Progenitor cell of endocrine pancreas (in vitro differentiated cells): ENCODE measurements around the gene CLHC1. TPM values are rescaled to one million over a fixed set of nuclear protein-coding genes. Genes with fewer than 3 reads are reported as not detected.

Experiments used
- DNase-seq: peaks from one replicate; pipeline ENCODE4 v3.0.0; 2021; ENCODE audit warnings: low spot score; ENCODE audit not compliant: unreplicated experiment
- H3K27ac Mint-ChIP-seq: 2 replicates; pipeline ENCODE4 v1.8.0; 2021; ENCODE audit warnings: mild to moderate bottlenecking, moderate library complexity, mixed read lengths
- H3K27me3 Mint-ChIP-seq: 2 replicates; pipeline ENCODE4 v1.8.0; 2021; ENCODE audit warnings: mixed read lengths
- H3K36me3 Mint-ChIP-seq: 2 replicates; pipeline ENCODE4 v1.8.0; 2022; ENCODE audit warnings: mixed read lengths; ENCODE audit not compliant: insufficient read depth
- H3K4me1 Mint-ChIP-seq: 2 replicates; pipeline ENCODE4 v1.8.0; 2021; ENCODE audit warnings: low read depth, mixed read lengths
- H3K4me3 Mint-ChIP-seq: 2 replicates; pipeline ENCODE4 v1.8.0; 2021; ENCODE audit warnings: low read depth, mild to moderate bottlenecking, moderate library complexity, mixed read lengths
- H3K9me3 Mint-ChIP-seq: 2 replicates; pipeline ENCODE4 v1.8.0; 2021; ENCODE audit warnings: low read depth, mixed read lengths
- CTCF ChIP-seq: fragments of 200-600 bp; sonication (generic); IDR thresholded peaks from one replicate; pipeline ENCODE4 v1.5.0; 2021; ENCODE audit warnings: antibody characterized with exemption, mild to moderate bottlenecking; ENCODE audit not compliant: unreplicated experiment
- total RNA-seq: library from RNA; stranded (reverse); gene quantifications from 2 replicates; pipeline ENCODE4 v1.2.1, GENCODE V29; 2021

The CLHC1 gene
- total RNA-seq, 1 donor from 2014 or later: 43.9 TPM

DNA sequence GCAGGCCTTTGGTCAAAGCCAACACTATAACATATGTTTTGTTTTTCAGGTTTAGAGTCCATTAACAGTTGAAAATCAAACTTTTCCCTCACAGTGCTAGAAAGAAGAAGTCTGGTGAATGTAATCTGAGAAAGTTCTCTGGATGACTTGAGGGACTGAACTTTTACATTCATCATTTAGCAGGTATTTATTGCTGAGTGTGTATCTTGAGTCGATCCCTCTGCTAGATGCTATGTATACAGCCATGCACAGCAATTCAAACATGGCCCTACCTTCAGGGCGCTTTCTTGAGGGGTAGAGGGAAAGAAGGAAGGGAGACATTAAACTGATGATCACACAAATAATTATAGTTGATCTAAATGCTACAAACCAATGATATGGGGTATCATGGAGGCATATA lies 89.6 kb downstream of the CLHC1 start:
- no peak for TF ChIP-seq CTCF
- no peak for DNase-seq
- Mint-ChIP-seq H3K36me3 (no peaks in the 10 kb centered on the region), H3K9me3 (no peaks in the 10 kb centered on the region), H3K27me3 (no peaks in the 10 kb centered on the region), H3K4me1 (peaks cover 26% of the 10 kb centered on the region), H3K4me3 (no peak overlapping the region), H3K27ac (no peak overlapping the region)

GRCh38 chr2:55141572-55142413 lies 90.3 kb downstream of the CLHC1 start:
- H3K4me3 Mint-ChIP-seq: no peak overlapping the region
- H3K27ac Mint-ChIP-seq: no peak overlapping the region
- TF ChIP-seq CTCF: no peak
- peaks cover 31% of the 10 kb centered on the region for H3K4me1 Mint-ChIP-seq
- no peaks in the 10 kb centered on the region for H3K36me3 Mint-ChIP-seq
- no peaks in the 10 kb centered on the region for H3K27me3 Mint-ChIP-seq
- H3K9me3 Mint-ChIP-seq: no peaks in the 10 kb centered on the region
- no peak for DNase-seq

- Mint-ChIP-seq H3K27ac (no peak overlapping the region), H3K36me3 (no peaks in the 10 kb centered on the region), H3K9me3 (no peaks in the 10 kb centered on the region), H3K4me3 (no peak overlapping the region), H3K4me1 (peaks cover 35% of the 10 kb centered on the region), H3K27me3 (no peaks in the 10 kb centered on the region)
- DNase-seq: no peak
- TF ChIP-seq CTCF: no peak
Measured at GRCh38 chr2:55140316-55141219, 91.5 kb downstream of the CLHC1 start.

GRCh38 chr2:55139305-55139704 lies 92.8 kb downstream of the CLHC1 start:
- Mint-ChIP-seq H3K4me1 (peaks cover 38% of the 10 kb centered on the region), H3K27me3 (no peaks in the 10 kb centered on the region), H3K27ac (no peak overlapping the region), H3K4me3 (no peak overlapping the region), H3K36me3 (no peaks in the 10 kb centered on the region), H3K9me3 (no peaks in the 10 kb centered on the region)
- no peak for DNase-seq
- no peak for TF ChIP-seq CTCF

DNA sequence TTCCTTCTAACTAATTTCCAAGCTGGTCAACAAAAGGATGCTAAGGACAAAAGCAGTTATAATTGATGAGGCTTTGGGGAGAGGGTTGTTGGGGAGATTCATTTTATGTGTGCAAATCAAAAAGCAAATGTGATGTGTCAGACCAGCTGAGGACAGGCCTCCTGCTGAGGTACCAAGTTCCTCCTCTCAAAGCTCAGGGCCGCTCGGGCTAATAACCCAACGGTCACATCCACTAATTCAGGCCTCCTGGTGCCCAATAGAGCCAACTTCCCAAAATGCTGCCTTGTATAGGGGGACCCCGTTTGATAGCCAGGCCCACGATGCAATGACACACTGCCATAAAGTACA lies 93.2 kb downstream of the CLHC1 start:
- Mint-ChIP-seq H3K36me3 (no peaks in the 10 kb centered on the region), H3K4me1 (peaks cover 41% of the 10 kb centered on the region)
- DNase-seq: no peak

More for the DNA sequence above, 93.2 kb downstream of the CLHC1 start:
- Mint-ChIP-seq H3K27me3 (no peaks in the 10 kb centered on the region), H3K4me3 (no peak overlapping the region), H3K9me3 (no peaks in the 10 kb centered on the region), H3K27ac (no peak overlapping the region)
- no peak for TF ChIP-seq CTCF
